HG03066 (cell line): ENCODE measurements around the gene FAM3B.
"Not testable (repeated sequence)": the region's sequence is repeated elsewhere in the genome, so short reads cannot be mapped to it uniquely, and the experiment has no call there.

Experiments
- ATAC-seq: cut with Tn5 transposase; IDR thresholded peaks from one replicate; pipeline ENCODE4 v1.9.1; 2021; ENCODE audit warnings: low read depth; ENCODE audit not compliant: unreplicated experiment

The FAM3B gene

GRCh38 chr21:41348434-41348833 is 31.8 kb downstream of the FAM3B start:
- no peak for ATAC-seq

GRCh38 chr21:41349126-41349525 is 32.5 kb downstream of the FAM3B start:
- no peak for ATAC-seq

- no peak for ATAC-seq
Observed at GRCh38 chr21:41349619-41350390, 33.2 kb downstream of the FAM3B start.

- ATAC-seq, result no peak
Observed at GRCh38 chr21:41350436-41351155, 34.0 kb downstream of the FAM3B start.

GRCh38 chr21:41357546-41357945 is 40.9 kb downstream of the FAM3B start:
- no peak for ATAC-seq

GRCh38 chr21:41358193-41359166 is 41.9 kb downstream of the FAM3B start:
- no peak for ATAC-seq

GRCh38 chr21:41359286-41359685 is 42.7 kb downstream of the FAM3B start:
- no peak for ATAC-seq

- ATAC-seq, result not testable (repeated sequence)
Observed at GRCh38 chr21:41359754-41360071, 43.1 kb downstream of the FAM3B start.

GRCh38 chr21:41360072-41360821 is 43.6 kb downstream of the FAM3B start:
- no peak for ATAC-seq

- ATAC-seq, result no peak
Observed at GRCh38 chr21:41361053-41361785, 44.6 kb downstream of the FAM3B start.

GRCh38 chr21:41361786-41362604 is 45.4 kb downstream of the FAM3B start, which contains the start of gene MX2:
Gene MX2 (plus strand): TSS chr21:41362027. CDS start chr21:41376907, 14,880 bp downstream.
- peak; percentile 55 for ATAC-seq

- no peak for ATAC-seq
Observed at GRCh38 chr21:41362605-41363369, 46.2 kb downstream of the FAM3B start.

GRCh38 chr21:41363370-41364270 is 47.0 kb downstream of the FAM3B start:
- ATAC-seq, result no peak

GRCh38 chr21:41364308-41364707 is 47.7 kb downstream of the FAM3B start:
- no peak for ATAC-seq

GRCh38 chr21:41365377-41366107 is 48.9 kb downstream of the FAM3B start:
- ATAC-seq, result no peak

GRCh38 chr21:41366522-41367151 is 50.0 kb downstream of the FAM3B start:
- ATAC-seq, result no peak
